K562 (cell line): Measurements from ENCODE around the gene CFAP90. TPM values are rescaled to one million over a fixed set of nuclear protein-coding genes. Genes with fewer than 3 reads are reported as not detected.

Experiments used
- CBX2 ChIP-seq: fragments of 200-600 bp; sonication (generic); IDR thresholded peaks from one replicate; pipeline ENCODE4 v1.6.1; 2012; ENCODE audit warnings: mild to moderate bottlenecking, low read length, inconsistent platforms; ENCODE audit not compliant: insufficient read depth, poor library complexity, severe bottlenecking
- CHAMP1 ChIP-seq: fragments of 450-650 bp; IDR thresholded peaks from 2 replicates; pipeline ENCODE4 v1.6.1; 2016; ENCODE audit warnings: mild to moderate bottlenecking
- DACH1 ChIP-seq: fragments of 450-650 bp; IDR thresholded peaks from 2 replicates; pipeline ENCODE4 v1.6.1; 2018; ENCODE audit not compliant: partially characterized antibody
- ELK3 ChIP-seq: fragments of 450-650 bp; formaldehyde crosslinking; IDR thresholded peaks from 2 replicates; pipeline ENCODE4 v1.4.0; 2020; ENCODE audit warnings: mild to moderate bottlenecking
- FOXA1 ChIP-seq: fragments of 450-650 bp; IDR thresholded peaks from 2 replicates; pipeline ENCODE4 v1.6.1; 2016; ENCODE audit warnings: mild to moderate bottlenecking, borderline replicate concordance
- JUND ChIP-seq, 2 experiments: IDR thresholded peaks; 2 replicates in 1 of 2; 3 replicates in 1 of 2; pipeline ENCODE4 v1.6.1; 2011; ENCODE audit warnings: borderline replicate concordance in 2 of 2, low read depth in 2 of 2, low read length in 2 of 2, improper control_type of control experiment in 1 of 2, missing biosample characterization in 1 of 2, missing genetic modification characterization in 1 of 2, missing genetic modification reagents in 1 of 2
- MTF1 ChIP-seq: fragments of 250-450 bp; sonication (Bioruptor Pico); IDR thresholded peaks from 2 replicates; pipeline ENCODE4 v1.9.0; 2021; ENCODE audit warnings: moderate library complexity, mild to moderate bottlenecking, inconsistent platforms, borderline replicate concordance
- RAD21 ChIP-seq, 2 experiments: fragments of 250-450 bp in 1 of 2; fragments of 450-650 bp in 1 of 2; sonication (Bioruptor Pico) in 1 of 2; formaldehyde crosslinking in 1 of 2; IDR thresholded peaks in 1 of 2; conservative IDR thresholded peaks in 1 of 2; 2 replicates each; pipeline versions ENCODE4 v1.4.0 to v1.8.0; 2020 to 2022; ENCODE audit warnings: mild to moderate bottlenecking in 2 of 2, moderate library complexity in 1 of 2
- RBM34 ChIP-seq: fragments of 200-400 bp; formaldehyde crosslinking; IDR thresholded peaks from 2 replicates; pipeline ENCODE4 v1.6.1; 2018; ENCODE audit warnings: low read length, borderline replicate concordance; ENCODE audit not compliant: insufficient read depth
- SIN3B ChIP-seq: fragments of 450-650 bp; IDR thresholded peaks from 2 replicates; pipeline ENCODE4 v1.6.1; 2017; ENCODE audit warnings: low read depth, mild to moderate bottlenecking, moderate library complexity
- SMC3 ChIP-seq: conservative IDR thresholded peaks from 2 replicates; pipeline ENCODE4 v1.6.1; 2011; ENCODE audit warnings: low read depth, low read length, improper control_type of control experiment; ENCODE audit not compliant: insufficient read depth
- STAG1 ChIP-seq: sonication (generic); formaldehyde crosslinking; IDR thresholded peaks from 2 replicates; pipeline ENCODE4 v1.5.0; 2020; ENCODE audit warnings: missing genetic modification reagents, borderline replicate concordance
- TSC22D4 ChIP-seq: fragments of 450-650 bp; IDR thresholded peaks from 2 replicates; pipeline ENCODE4 v1.6.1; 2016; ENCODE audit warnings: missing genetic modification characterization, missing biosample characterization, control low read depth
- UBTF ChIP-seq, 2 experiments: IDR thresholded peaks; 2 replicates each; pipeline ENCODE4 v1.6.1; 2012; ENCODE audit warnings: improper control_type of control experiment in 2 of 2, low read depth in 2 of 2, low read length in 2 of 2, borderline replicate concordance in 1 of 2
- XRCC4 ChIP-seq: IDR thresholded peaks from one replicate; pipeline ENCODE4 v1.6.1; 2011; ENCODE audit not compliant: insufficient read depth, insufficient read length; ENCODE audit errors: extremely low read depth
- ZBTB11 ChIP-seq, 3 experiments: fragments of 200-800 bp in 1 of 3; fragments of 250-450 bp in 1 of 3; fragments of 450-650 bp in 1 of 3; sonication (Bioruptor Pico) in 1 of 3; sonication (Bioruptor generic) in 1 of 3; formaldehyde crosslinking in 1 of 3; IDR thresholded peaks; 2 replicates each; pipeline versions ENCODE4 v1.6.1 to v1.8.0; 2016 to 2022; ENCODE audit warnings: mild to moderate bottlenecking in 2 of 3, missing genetic modification characterization in 2 of 3, missing compliant biosample characterization in 1 of 3, moderate library complexity in 1 of 3
- polyA plus RNA-seq, 8 experiments: library from polyadenylated mRNA; depleted of rRNA in 4 of 8; stranded (reverse) in 5 of 8; unstranded in 3 of 8; fragments of >200 nt; fragmentation: Nextera tagmentation in 2 of 8; fragmentation: Illumina TruSeq in 1 of 8; extraction: Ambion mirVana in 2 of 8; extraction: Trizol in 1 of 8; gene quantifications; 2 replicates each; pipeline versions ENCODE4 v1.2.1 to v1.2.3, GENCODE V29; 2011 to 2014; ENCODE audit warnings: inconsistent platforms in 1 of 8, missing spikeins in 1 of 8
- total RNA-seq, 7 experiments: library from RNA; depleted of rRNA in 6 of 7; stranded (reverse); fragments of >200 nt in 6 of 7; fragmentation: Illumina TruSeq in 2 of 7; extraction: Trizol in 2 of 7; gene quantifications; 2 replicates each; pipeline versions ENCODE4 v1.2.1 to v1.2.3, GENCODE V29; 2011 to 2021; ENCODE audit warnings: low replicate concordance in 1 of 7

The CFAP90 gene
- total and polyA plus RNA-seq, 9 of the 15 experiments (the other 6 are each of a cell fraction or from before 2014, with no cell fraction given), result not detected

GRCh38 chr5:7897014-7897600 is 46.2 kb upstream of the CFAP90 start (continued):
- TF ChIP-seq RAD21 (CRISPR knock-in tag; conservative IDR thresholded peaks at IDR 0.05 in 1 of 2, IDR thresholded peaks at IDR 0.05 in 1 of 2) (peak in 1 of 2 experiments; percentile 28; a peak in 1 of 4 replicates), FOXA1 (no peak), ZBTB11 (CRISPR knock-in tag; IDR thresholded peaks at IDR 0.05) (no peak), JUND (IDR thresholded peaks at IDR 0.05; ENCODE audit: borderline replicate concordance, low read depth, low read length) (peak; percentile 67; the same call in 1 of the 2 replicates), JUND (tag; IDR thresholded peaks at IDR 0.05; ENCODE audit: borderline replicate concordance, low read depth, low read length) (peak; percentile 78), RBM34 (no peak), TSC22D4 (tag) (no peak), SIN3B (no peak), STAG1 (CRISPR knock-in tag) (no peak), SMC3 (peak; percentile 41; the same call in 1 of the 2 replicates), MTF1 (no peak), DACH1 (no peak), XRCC4 (no peak), ELK3 (CRISPR knock-in tag) (no peak), UBTF (IDR thresholded peaks at IDR 0.05; ENCODE audit: borderline replicate concordance in 1 of 2, low read depth in 2 of 2, low read length in 2 of 2) (no peak), CBX2 (no peak), CHAMP1 (0 out of 2 replicates have a peak, but pooled peaks have one; percentile 32)
